ENCODE results near the gene KY.

GRCh38 chr3:134644731-134645514, 5.9 kb downstream of the KY start:
- TF ChIP-seq CTCF (IDR thresholded peaks at IDR 0.05) (no peak), POLR2AphosphoS5 (IDR thresholded peaks at IDR 0.05) (no peak), POLR2A (IDR thresholded peaks at IDR 0.05) (no peak)

Measured in breast epithelium (tissue), 3 donors.